HepG2 (cell line): ENCODE measurements around the gene SMTNL1. TPM values are rescaled to one million over a fixed set of nuclear protein-coding genes. Genes with fewer than 3 reads are reported as not detected.

ENCODE experiments used
- AFF4 ChIP-seq: sonication (generic); formaldehyde crosslinking; IDR thresholded peaks from 2 replicates; pipeline ENCODE4 v1.4.0; 2020; ENCODE audit warnings: missing genetic modification reagents
- CCDC6 ChIP-seq: sonication (generic); formaldehyde crosslinking; IDR thresholded peaks from 2 replicates; pipeline ENCODE4 v1.8.1; 2022; ENCODE audit warnings: mild to moderate bottlenecking, missing genetic modification reagents, moderate library complexity
- ESRRA ChIP-seq: sonication (generic); formaldehyde crosslinking; IDR thresholded peaks from 2 replicates; pipeline ENCODE4 v1.5.1; 2020; ENCODE audit warnings: mild to moderate bottlenecking, low read depth, missing genetic modification reagents
- ETV6 ChIP-seq: sonication (generic); formaldehyde crosslinking; conservative IDR thresholded peaks from 2 replicates; pipeline ENCODE4 v1.4.0; 2020; ENCODE audit warnings: missing genetic modification reagents
- HHEX ChIP-seq: IDR thresholded peaks from 2 replicates; pipeline ENCODE4 v1.6.1; 2016; ENCODE audit warnings: control low read depth
- HNF4G ChIP-seq, 2 experiments: sonication (generic) in 1 of 2; formaldehyde crosslinking in 1 of 2; IDR thresholded peaks; 2 replicates each; pipeline versions ENCODE4 v1.4.0 to v1.6.1; 2011 to 2020; ENCODE audit warnings: borderline replicate concordance in 2 of 2, low read depth in 2 of 2, mild to moderate bottlenecking in 2 of 2, low read length in 1 of 2, missing genetic modification reagents in 1 of 2, moderate library complexity in 1 of 2
- MTF2 ChIP-seq: sonication (generic); formaldehyde crosslinking; IDR thresholded peaks from 2 replicates; pipeline ENCODE4 v1.5.0; 2020; ENCODE audit warnings: missing genetic modification reagents, borderline replicate concordance
- MZF1 ChIP-seq: sonication (generic); formaldehyde crosslinking; IDR thresholded peaks from 2 replicates; pipeline ENCODE4 v1.8.1; 2023; ENCODE audit warnings: mild to moderate bottlenecking, missing genetic modification reagents, borderline replicate concordance
- PAF1 ChIP-seq: IDR thresholded peaks from 2 replicates; pipeline ENCODE4 v1.6.1; 2016; ENCODE audit warnings: missing genetic modification reagents, missing compliant biosample characterization
- PITX1 ChIP-seq: sonication (generic); formaldehyde crosslinking; IDR thresholded peaks from 2 replicates; pipeline ENCODE4 v1.5.1; 2020; ENCODE audit warnings: mild to moderate bottlenecking, missing genetic modification reagents
- SIN3A ChIP-seq: IDR thresholded peaks from 2 replicates; pipeline ENCODE4 v1.6.1; 2011; ENCODE audit warnings: low read depth, mild to moderate bottlenecking, control low read depth, low read length, borderline replicate concordance
- SP140L ChIP-seq: sonication (generic); formaldehyde crosslinking; IDR thresholded peaks from 2 replicates; pipeline ENCODE4 v1.4.0; 2020; ENCODE audit warnings: missing genetic modification reagents, borderline replicate concordance
- SSRP1 ChIP-seq: IDR thresholded peaks from 2 replicates; pipeline ENCODE4 v1.6.1; 2016; ENCODE audit warnings: control low read depth
- TBX3 ChIP-seq: fragments of 450-650 bp; IDR thresholded peaks from 2 replicates; pipeline ENCODE4 v1.6.1; 2017; ENCODE audit warnings: antibody characterized with exemption, mild to moderate bottlenecking, inconsistent platforms, borderline replicate concordance
- TCF12 ChIP-seq, 2 experiments: fragments of 450-650 bp in 1 of 2; sonication (generic) in 1 of 2; formaldehyde crosslinking in 1 of 2; IDR thresholded peaks; 2 replicates each; pipeline versions ENCODE4 v1.6.1 to v1.8.0; 2017 to 2022; ENCODE audit warnings: antibody characterized with exemption in 1 of 2, mild to moderate bottlenecking in 1 of 2, missing genetic modification reagents in 1 of 2, moderate library complexity in 1 of 2
- TEAD3 ChIP-seq: optimal IDR thresholded peaks from 2 replicates; pipeline ENCODE3; 2016; ENCODE audit warnings: borderline replicate concordance
- ZNF24 ChIP-seq: fragments of 450-650 bp; IDR thresholded peaks from 2 replicates; pipeline ENCODE4 v1.6.1; 2017; ENCODE audit warnings: antibody characterized with exemption, mild to moderate bottlenecking
- ZNF337 ChIP-seq: sonication (generic); formaldehyde crosslinking; IDR thresholded peaks from 2 replicates; pipeline ENCODE4 v1.5.1; 2020; ENCODE audit warnings: missing genetic modification reagents, low read depth, mild to moderate bottlenecking, borderline replicate concordance
- ZNF572 ChIP-seq: sonication (generic); formaldehyde crosslinking; IDR thresholded peaks from 2 replicates; pipeline ENCODE4 v1.5.1; 2020; ENCODE audit warnings: mild to moderate bottlenecking, missing genetic modification reagents
- ZNF687 ChIP-seq: sonication (generic); formaldehyde crosslinking; IDR thresholded peaks from 2 replicates; pipeline ENCODE4 v1.5.1; 2020; ENCODE audit warnings: mild to moderate bottlenecking, missing genetic modification reagents, moderate library complexity
- ZNF761 ChIP-seq: sonication (generic); formaldehyde crosslinking; conservative IDR thresholded peaks from 2 replicates; pipeline ENCODE4 v1.4.0; 2020; ENCODE audit warnings: mild to moderate bottlenecking, missing genetic modification reagents
- polyA plus RNA-seq, 8 experiments: library from polyadenylated mRNA; depleted of rRNA in 3 of 8; stranded (reverse) in 7 of 8; unstranded in 1 of 8; fragments of >200 nt; fragmentation: Illumina TruSeq in 4 of 8; extraction: Trizol in 4 of 8; gene quantifications; 2 replicates each; pipeline versions ENCODE4 v1.2.1 to v1.2.3, GENCODE V29; 2011 to 2016; ENCODE audit warnings: low read depth in 4 of 8, missing spikeins in 1 of 8, mixed read lengths in 1 of 8; ENCODE audit not compliant: insufficient read depth in 1 of 8
- total RNA-seq, 5 experiments: library from RNA; depleted of rRNA; stranded (reverse); fragments of >200 nt; fragmentation: Illumina TruSeq; extraction: Trizol; gene quantifications; 2 replicates each; pipeline ENCODE4 v1.2.3, GENCODE V29; 2016; ENCODE audit warnings: low read depth in 1 of 5

The SMTNL1 gene
- total and polyA plus RNA-seq, 2 of the 13 experiments (the other 11 are each of a cell fraction or from before 2014, with no cell fraction given): 0.04 TPM; not detected in 1

- no peak; the same call in 1 of the 2 replicates for TF ChIP-seq CCDC6
- TF ChIP-seq SSRP1 (CRISPR knock-in tag): peak; percentile 83; the same call in 1 of the 2 replicates
- no peak for TF ChIP-seq TCF12 (IDR thresholded peaks at IDR 0.05)
- TF ChIP-seq TCF12 (CRISPR knock-in tag; IDR thresholded peaks at IDR 0.05): peak; percentile 83
- no peak for TF ChIP-seq MTF2 (CRISPR knock-in tag)
- peak; percentile 75; the same call in 1 of the 2 replicates for TF ChIP-seq ZNF572 (CRISPR knock-in tag)
- TF ChIP-seq ESRRA: peak; percentile 91
- peak; percentile 73 for TF ChIP-seq TBX3
- TF ChIP-seq HNF4G (IDR thresholded peaks at IDR 0.05; ENCODE audit: borderline replicate concordance, low read depth, low read length): peak; percentile 99
- TF ChIP-seq HNF4G (CRISPR knock-in tag; IDR thresholded peaks at IDR 0.05; ENCODE audit: borderline replicate concordance, low read depth): peak; percentile 91
- 0 out of 2 replicates have a peak, but pooled peaks have one; percentile 52 for TF ChIP-seq ZNF24
- peak; percentile 88 for TF ChIP-seq ZNF761 (CRISPR knock-in tag)
- TF ChIP-seq SIN3A: no peak
- TF ChIP-seq TEAD3 (CRISPR knock-in tag): peak; percentile 74
- peak; percentile 28; the same call in 1 of the 2 replicates for TF ChIP-seq PAF1 (CRISPR knock-in tag)
- peak; percentile 86 for TF ChIP-seq PITX1 (CRISPR knock-in tag)
- 0 out of 2 replicates have a peak, but pooled peaks have one; percentile 50 for TF ChIP-seq AFF4 (CRISPR knock-in tag)
- TF ChIP-seq ZNF337 (CRISPR knock-in tag): no peak
- no peak; the same call in 1 of the 2 replicates for TF ChIP-seq HHEX (CRISPR knock-in tag)
- 0 out of 2 replicates have a peak, but pooled peaks have one; percentile 2 for TF ChIP-seq ETV6 (CRISPR knock-in tag)
- no peak for TF ChIP-seq MZF1 (CRISPR knock-in tag)
- no peak for TF ChIP-seq SP140L (CRISPR knock-in tag)
- TF ChIP-seq ZNF687 (CRISPR knock-in tag): peak; percentile 88
Observed at GRCh38 chr11:57497303-57498247, 39.8 kb upstream of the SMTNL1 start (continued).
